Glutamatergic neuron (in vitro differentiated cells): ENCODE data around the gene ITGB1BP1. TPM values are rescaled to one million over a fixed set of nuclear protein-coding genes. Genes with fewer than 3 reads are reported as not detected.

Experiments
- DNase-seq: peaks from one replicate; pipeline ENCODE4 v3.0.0; 2022
- H3K27ac Mint-ChIP-seq: one replicate; pipeline ENCODE4 v1.8.0; 2020; ENCODE audit warnings: mild to moderate bottlenecking, mixed read lengths, inconsistent platforms; ENCODE audit not compliant: unreplicated experiment
- H3K27me3 Mint-ChIP-seq: one replicate; pipeline ENCODE4 v1.8.0; 2020; ENCODE audit warnings: mild to moderate bottlenecking, moderate library complexity, mixed read lengths, inconsistent platforms; ENCODE audit not compliant: unreplicated experiment
- H3K36me3 Mint-ChIP-seq: one replicate; pipeline ENCODE4 v1.8.0; 2020; ENCODE audit warnings: mild to moderate bottlenecking, mixed read lengths, inconsistent platforms; ENCODE audit not compliant: unreplicated experiment
- H3K4me1 Mint-ChIP-seq: one replicate; pipeline ENCODE4 v1.8.0; 2020; ENCODE audit warnings: mild to moderate bottlenecking, low read depth, mixed read lengths, inconsistent platforms; ENCODE audit not compliant: unreplicated experiment
- H3K4me3 Mint-ChIP-seq: one replicate; pipeline ENCODE4 v1.8.0; 2020; ENCODE audit warnings: mild to moderate bottlenecking, mixed read lengths, inconsistent platforms; ENCODE audit not compliant: unreplicated experiment
- H3K9me3 Mint-ChIP-seq: one replicate; pipeline ENCODE4 v1.8.0; 2020; ENCODE audit warnings: mild to moderate bottlenecking, moderate library complexity, mixed read lengths, inconsistent platforms; ENCODE audit not compliant: unreplicated experiment
- long read RNA-seq: library from polyadenylated mRNA; unstranded; transcript quantifications from one replicate; pipeline ENCODE4 v2.0.0, GENCODE V29; 2020; ENCODE audit not compliant: unreplicated experiment
- total RNA-seq: library from RNA; stranded (reverse); fragmentation: NEBNext Ultra II Directional; extraction: Animal tissue kit (Norgen Biotek cat#: 25700); gene quantifications from one replicate; pipeline ENCODE4 v1.2.1, GENCODE V29; 2021; ENCODE audit not compliant: unreplicated experiment
- TF ChIP-seq, protein P1 (sequence below): fragments of 200-600 bp; sonication (generic); IDR thresholded peaks from one replicate; pipeline ENCODE4 v1.5.0; 2021; ENCODE audit not compliant: partially characterized antibody, unreplicated experiment

Gene ITGB1BP1, protein sequence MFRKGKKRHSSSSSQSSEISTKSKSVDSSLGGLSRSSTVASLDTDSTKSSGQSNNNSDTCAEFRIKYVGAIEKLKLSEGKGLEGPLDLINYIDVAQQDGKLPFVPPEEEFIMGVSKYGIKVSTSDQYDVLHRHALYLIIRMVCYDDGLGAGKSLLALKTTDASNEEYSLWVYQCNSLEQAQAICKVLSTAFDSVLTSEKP
- 62.7 TPM for total RNA-seq
- long read RNA-seq, full-length matches to known transcripts = 28 of 43 reads
- long read RNA-seq, partial matches to known transcripts = 1 of 43 reads
- long read RNA-seq, other reads (novel, unspliced or antisense) = 14 of 43 reads

DNA sequence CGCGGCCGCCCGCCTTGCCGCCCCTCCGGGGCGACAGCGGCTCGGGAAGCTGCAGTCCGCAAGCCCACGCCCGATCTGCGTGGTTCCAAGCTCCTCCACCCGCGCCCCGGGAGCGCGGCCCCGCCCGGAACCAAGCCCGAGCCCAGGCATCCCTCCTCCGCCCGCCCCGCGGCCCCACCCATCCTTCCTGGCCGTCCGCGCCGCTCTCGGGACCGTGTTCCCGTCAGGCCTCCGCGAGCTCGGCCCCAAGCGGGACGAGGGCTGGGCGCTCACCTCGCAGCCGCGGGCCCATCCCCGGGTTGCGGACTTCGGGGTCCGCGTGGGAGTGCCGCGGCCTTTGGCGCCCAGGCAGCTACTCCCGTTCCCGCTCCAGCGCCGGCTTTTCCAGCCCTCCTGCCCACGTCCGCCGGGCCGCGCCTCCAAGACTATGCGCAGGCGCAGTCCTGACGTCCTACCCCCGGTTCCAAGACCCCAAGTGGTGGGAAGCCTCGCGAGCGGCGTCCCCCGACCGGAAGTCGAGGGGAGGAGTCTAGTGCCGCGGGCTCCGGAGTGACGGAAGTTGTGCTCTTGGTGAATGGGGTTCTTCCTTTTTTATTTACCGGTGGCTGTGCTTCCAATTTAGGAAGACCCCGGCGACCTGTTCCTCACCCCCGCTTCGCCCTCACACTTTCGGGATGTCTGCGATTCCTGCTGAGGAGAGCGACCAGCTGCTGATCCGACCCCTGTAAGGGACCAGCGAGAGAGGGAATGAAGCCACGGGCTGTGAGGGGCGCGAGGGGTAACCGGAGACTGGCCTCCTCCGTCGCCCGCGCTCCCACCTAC lies at the start of gene ITGB1BP1, which contains the start of gene CPSF3:
Gene ITGB1BP1 (minus strand): TSS at position 429 of the 822 bp plus-strand sequence. CDS start 4,831 bp downstream, outside the sequence.
Gene CPSF3 (plus strand): TSS at position 555 of the 822 bp plus-strand sequence. CDS start 120 bp downstream, at position 675.
- TF ChIP-seq, protein P1, sequence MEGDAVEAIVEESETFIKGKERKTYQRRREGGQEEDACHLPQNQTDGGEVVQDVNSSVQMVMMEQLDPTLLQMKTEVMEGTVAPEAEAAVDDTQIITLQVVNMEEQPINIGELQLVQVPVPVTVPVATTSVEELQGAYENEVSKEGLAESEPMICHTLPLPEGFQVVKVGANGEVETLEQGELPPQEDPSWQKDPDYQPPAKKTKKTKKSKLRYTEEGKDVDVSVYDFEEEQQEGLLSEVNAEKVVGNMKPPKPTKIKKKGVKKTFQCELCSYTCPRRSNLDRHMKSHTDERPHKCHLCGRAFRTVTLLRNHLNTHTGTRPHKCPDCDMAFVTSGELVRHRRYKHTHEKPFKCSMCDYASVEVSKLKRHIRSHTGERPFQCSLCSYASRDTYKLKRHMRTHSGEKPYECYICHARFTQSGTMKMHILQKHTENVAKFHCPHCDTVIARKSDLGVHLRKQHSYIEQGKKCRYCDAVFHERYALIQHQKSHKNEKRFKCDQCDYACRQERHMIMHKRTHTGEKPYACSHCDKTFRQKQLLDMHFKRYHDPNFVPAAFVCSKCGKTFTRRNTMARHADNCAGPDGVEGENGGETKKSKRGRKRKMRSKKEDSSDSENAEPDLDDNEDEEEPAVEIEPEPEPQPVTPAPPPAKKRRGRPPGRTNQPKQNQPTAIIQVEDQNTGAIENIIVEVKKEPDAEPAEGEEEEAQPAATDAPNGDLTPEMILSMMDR = no peak
- peak; percentile 99 for DNase-seq
- H3K4me1 Mint-ChIP-seq = peaks cover 29% of the 10 kb centered on the region
- peaks cover 2% of the 10 kb centered on the region for H3K27me3 Mint-ChIP-seq
- H3K4me3 Mint-ChIP-seq = peak within 1 kb of the TSS; percentile 87
- no peaks in the 10 kb centered on the region for H3K36me3 Mint-ChIP-seq
- peaks cover 4% of the 10 kb centered on the region for H3K9me3 Mint-ChIP-seq
- peak within 1 kb of the TSS; percentile 81 for H3K27ac Mint-ChIP-seq

DNA sequence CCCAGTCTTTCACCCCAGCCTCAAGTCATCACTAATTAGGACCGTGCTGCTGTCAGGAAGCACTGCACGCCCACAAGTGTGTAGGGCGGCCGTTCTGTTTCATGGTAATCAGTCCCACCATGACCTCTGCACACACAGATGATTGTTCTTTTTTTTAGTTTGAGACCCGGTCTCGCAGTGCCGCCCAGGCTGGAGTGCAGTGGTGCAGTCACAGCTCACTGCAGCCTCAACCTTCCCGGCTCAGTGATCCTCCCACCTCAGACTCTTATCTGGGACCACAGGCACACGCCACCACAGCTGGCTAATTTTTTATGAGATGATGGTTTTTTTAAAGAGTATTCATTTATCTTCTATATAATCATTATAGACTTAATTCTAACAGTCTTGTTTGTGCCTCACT lies 49.2 kb upstream of the ITGB1BP1 start:
- Mint-ChIP-seq H3K27me3 (no peaks in the 10 kb centered on the region), H3K4me1 (peaks cover 2% of the 10 kb centered on the region), H3K36me3 (no peaks in the 10 kb centered on the region), H3K9me3 (peaks cover 2% of the 10 kb centered on the region), H3K4me3 (peak overlapping the region; percentile 3), H3K27ac (no peak overlapping the region)
- DNase-seq = no peak
- TF ChIP-seq, protein P1 = no peak

DNA sequence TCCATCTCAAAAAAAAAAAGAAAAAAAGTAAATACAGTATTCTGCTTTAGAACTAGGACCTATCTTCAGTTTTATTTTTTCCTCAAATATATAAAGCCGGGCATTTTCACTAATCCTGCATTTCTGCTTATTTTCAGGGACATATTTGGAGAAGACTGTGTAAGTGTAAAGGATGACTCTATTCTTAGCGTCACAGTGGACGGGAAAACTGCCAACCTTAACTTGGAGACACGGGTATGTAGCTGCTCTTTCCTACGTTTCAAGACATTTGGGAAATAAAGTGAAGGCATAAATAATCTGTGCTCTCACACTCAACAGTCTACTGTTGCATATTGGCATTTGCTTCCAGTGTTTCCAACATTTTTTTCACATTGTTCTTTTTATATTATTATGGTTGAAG lies 47.9 kb upstream of the ITGB1BP1 start:
- no peak overlapping the region for H3K4me3 Mint-ChIP-seq
- H3K9me3 Mint-ChIP-seq = peaks cover 2% of the 10 kb centered on the region
- H3K4me1 Mint-ChIP-seq = peaks cover 2% of the 10 kb centered on the region
- H3K27ac Mint-ChIP-seq = no peak overlapping the region
- TF ChIP-seq, protein P1 = no peak
- DNase-seq = no peak
- no peaks in the 10 kb centered on the region for H3K27me3 Mint-ChIP-seq
- no peaks in the 10 kb centered on the region for H3K36me3 Mint-ChIP-seq

DNA sequence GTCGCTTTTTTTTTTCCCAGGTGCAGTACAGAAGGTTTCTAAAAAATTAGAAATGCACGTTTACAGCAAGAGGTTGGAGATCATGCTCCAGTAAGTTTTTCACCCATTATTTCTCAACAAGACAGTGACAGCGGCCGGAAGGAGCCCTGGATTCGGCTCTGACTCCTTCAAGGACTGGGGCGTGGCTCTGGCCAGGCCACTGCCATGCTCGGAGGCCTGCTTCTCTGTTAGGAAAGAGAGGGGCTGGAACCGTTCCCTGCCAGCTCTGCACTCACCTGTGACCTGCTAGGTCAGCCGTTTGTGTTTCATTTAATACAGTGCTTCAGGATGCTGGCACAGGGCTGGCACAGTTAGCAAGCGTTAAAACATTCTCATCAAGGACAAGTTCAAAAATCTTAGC lies 44.4 kb upstream of the ITGB1BP1 start:
- Mint-ChIP-seq H3K4me1 (peaks cover 11% of the 10 kb centered on the region), H3K9me3 (no peaks in the 10 kb centered on the region), H3K27ac (no peak overlapping the region), H3K4me3 (no peak overlapping the region), H3K36me3 (no peaks in the 10 kb centered on the region), H3K27me3 (peaks cover 5% of the 10 kb centered on the region)
- DNase-seq = no peak
- TF ChIP-seq, protein P1 = no peak
